GM18873 (cell line): ENCODE measurements around the gene ACBD6.
"Not testable (repeated sequence)": the region's sequence is repeated elsewhere in the genome, so short reads cannot be mapped to it uniquely, and the experiment has no call there.

ENCODE experiments used
- ATAC-seq: cut with Tn5 transposase; IDR thresholded peaks from one replicate; pipeline ENCODE4 v1.9.1; 2021; ENCODE audit warnings: mild to moderate bottlenecking, moderate library complexity, moderate number of reproducible peaks; ENCODE audit not compliant: unreplicated experiment, low FRiP score

ACBD6 gene

GRCh38 chr1:180497826-180498225, 4.6 kb downstream of the ACBD6 start:
- ATAC-seq = no peak

- no peak for ATAC-seq
Observed at GRCh38 chr1:180494370-180494769, 8.0 kb downstream of the ACBD6 start.

DNA sequence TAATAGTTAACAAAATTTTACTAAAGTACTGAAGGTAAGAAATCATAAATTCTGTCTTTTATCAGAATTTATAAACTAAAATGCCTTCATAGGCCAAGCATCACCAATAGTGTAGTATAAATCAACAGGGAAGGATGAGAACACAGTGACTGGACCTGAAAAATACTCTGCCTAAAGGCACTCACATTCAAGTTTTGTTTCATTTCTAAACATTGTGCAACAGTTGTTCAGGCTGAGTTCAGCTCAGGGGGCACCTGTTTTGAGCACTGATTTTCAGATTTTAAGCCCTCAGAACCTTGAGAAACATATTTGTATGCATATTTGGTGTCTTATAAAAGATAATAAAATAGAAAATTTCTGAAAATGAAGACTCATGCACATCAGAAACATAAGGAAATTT, 12.4 kb downstream of the ACBD6 start:
- ATAC-seq = no peak

DNA sequence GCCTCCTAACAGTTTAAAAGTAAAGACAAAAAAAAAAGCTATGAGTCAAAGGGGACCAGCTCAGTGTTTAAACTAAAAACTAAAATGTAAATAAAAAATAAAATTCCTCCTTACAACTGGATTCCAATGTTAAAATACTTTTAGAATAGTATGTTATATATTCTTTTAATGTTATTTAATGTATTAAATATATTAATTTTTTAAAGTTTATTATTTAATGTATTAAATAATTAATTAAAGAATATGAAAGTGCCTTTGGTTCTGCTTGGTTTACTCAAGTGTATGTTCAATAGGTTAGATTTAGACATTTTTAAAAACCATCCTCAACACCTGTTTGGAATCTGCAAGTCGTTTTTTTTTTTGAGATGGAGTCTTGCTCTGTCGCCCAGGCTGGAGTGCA, 13.1 kb downstream of the ACBD6 start:
- ATAC-seq = no peak

- no peak for ATAC-seq
Observed at GRCh38 chr1:180488661-180489060, 13.7 kb downstream of the ACBD6 start.

GRCh38 chr1:180486092-180486491, 16.3 kb downstream of the ACBD6 start:
- no peak for ATAC-seq

DNA sequence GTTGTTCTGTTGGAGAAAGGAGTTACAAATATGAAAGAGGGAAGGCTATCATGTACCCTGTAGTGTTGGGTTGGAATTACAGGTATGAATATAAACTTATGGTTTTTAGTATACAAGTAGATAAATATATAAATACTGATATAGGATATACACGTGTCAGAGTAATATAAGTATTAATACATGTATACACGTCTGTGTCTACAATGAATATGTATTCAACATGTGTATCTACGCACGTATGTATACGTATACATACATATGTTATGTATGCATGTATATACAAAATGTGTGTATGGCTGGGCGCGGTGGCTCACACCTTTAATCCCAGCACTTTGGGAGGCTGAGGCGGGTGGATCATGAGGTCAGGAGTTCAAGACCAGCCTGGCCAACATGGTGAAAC, 17.9 kb downstream of the ACBD6 start:
- ATAC-seq = no peak

DNA sequence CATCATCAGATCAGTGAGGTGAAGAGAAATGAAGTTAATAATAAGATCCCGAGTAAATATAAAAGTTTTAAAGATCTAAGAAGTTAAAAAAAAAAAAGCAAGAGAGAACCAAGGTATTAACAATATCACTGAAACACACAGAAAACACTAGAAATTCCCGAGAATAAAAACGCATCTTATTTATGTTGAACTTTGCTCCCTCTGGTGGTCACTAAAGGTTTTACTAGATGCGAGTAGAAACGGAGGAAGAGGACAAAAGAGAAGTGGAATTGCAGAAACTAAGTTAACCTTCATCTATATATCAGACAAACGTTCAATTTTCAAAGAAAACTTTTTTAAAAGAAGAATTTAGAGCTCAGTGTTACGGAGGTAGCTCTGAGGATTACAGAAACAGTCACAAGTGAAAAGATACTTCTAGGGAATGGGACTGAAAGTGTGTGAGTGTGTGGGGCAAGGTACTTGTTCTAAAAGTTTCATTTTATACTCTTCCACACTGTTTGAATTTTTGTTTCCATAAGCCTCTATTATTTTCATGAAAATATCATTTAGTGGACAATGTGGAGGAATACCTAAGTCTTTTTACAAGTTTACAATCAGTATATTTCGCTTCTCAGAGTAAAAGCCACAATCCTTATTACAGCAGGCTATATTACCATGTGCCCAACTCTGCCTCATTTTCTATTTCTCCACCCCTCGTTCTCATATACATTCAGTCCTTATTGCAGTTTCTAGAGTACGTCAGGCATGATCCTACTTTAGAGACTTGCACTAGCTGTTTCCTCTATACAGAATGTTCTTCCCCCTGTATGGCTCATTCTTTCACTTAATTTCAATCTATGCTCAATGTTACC, 19.7 kb downstream of the ACBD6 start:
- no peak for ATAC-seq

DNA sequence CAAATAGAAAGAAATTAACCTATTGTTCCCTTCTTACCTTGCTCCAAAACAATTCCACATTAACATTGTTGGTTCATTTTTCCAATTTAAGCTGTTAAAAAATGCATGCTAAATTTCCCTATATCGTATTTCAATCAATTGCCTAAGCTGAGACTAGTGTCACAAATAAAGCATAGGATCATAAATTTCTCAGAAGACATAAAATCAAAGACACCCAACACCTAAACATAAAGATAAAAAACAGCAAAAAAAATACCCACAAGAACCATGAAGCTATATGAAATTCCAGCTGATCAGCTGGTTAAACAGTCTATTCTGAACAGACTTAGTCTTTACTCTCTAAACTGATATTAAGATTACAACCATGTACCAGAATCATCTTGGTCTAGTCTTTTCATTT, 32.3 kb downstream of the ACBD6 start:
- no peak for ATAC-seq

- no peak for ATAC-seq
Observed at GRCh38 chr1:180468311-180468710, 34.1 kb downstream of the ACBD6 start.

GRCh38 chr1:180462102-180462501, 40.3 kb downstream of the ACBD6 start:
- ATAC-seq = no peak

GRCh38 chr1:180461682-180462081, 40.7 kb downstream of the ACBD6 start:
- not testable (repeated sequence) for ATAC-seq

DNA sequence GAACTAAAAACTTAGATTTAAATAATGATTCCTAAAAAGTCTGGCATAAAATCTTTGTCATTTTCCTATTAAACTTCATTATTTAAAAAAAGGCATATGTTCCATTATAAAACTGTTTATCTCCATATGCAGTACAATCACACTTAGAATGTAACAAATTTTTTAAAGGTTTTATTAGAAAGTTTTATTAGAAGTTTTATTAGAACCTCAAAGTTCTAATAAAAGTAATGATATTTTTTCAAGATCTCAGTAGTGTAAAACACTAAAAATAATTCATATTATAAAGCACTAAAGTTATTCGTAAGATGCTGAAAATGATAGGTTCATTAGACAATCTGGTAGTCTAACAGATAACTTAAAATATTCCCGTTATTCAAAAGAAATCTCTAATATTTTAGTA, 43.6 kb downstream of the ACBD6 start:
- ATAC-seq = no peak

DNA sequence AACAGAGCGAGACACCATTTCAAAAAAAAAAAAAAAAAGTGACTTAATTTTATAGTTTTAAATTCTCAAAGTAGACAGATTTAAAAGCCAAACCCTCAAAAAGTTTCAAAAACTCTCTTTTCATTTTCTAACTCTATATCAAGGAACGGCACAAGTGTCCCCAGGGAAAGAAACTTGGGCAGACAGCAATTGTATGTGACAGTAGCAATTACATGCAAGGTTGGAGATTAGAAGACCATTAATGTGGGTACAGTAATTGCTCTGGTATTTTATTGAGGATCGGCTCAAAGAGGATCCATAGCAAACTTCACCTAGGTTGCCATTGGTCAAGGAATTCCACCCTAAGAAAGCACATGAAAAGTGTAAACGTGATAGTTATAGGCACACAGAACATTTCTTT, 46.2 kb downstream of the ACBD6 start:
- ATAC-seq = no peak

DNA sequence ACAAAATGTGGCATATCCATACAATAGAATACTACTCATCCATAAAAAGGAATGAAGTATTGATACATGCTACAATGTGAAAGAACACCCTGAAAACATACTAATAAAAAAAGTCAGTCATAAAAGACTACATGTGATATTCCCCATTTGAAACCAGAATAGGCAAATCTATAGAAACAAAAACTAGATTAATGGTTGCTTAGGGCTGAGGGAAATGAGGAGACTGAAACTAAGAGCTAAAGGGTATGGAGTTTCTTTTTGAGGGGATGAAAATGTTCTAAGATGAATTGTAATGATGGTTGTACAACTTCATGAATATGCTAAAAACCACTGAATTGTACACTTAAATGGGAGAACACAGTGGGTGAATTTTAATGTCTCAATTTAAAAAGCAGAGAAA, 50.9 kb downstream of the ACBD6 start:
- ATAC-seq = no peak

- no peak for ATAC-seq
Observed at GRCh38 chr1:180444522-180444921, 57.9 kb downstream of the ACBD6 start.

DNA sequence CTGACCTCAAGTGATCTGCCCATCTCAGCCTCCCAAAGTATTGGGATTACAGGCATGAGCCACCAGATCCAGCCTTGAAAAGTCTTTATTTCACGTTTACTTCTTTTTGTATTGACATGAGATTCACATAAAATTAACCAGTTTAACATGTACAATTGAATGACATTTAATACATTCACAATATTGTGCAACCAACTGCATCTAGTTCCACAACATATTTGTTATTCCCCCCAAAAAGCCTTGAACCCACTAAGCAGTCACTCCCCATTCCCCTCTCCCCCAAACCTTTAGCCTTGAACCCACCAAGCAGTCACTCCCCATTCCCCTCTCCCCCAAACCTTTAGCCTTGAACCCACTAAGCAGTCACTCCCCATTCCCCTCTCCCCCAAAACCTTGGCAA, 62.0 kb downstream of the ACBD6 start:
- ATAC-seq = no peak

GRCh38 chr1:180435566-180435965, 66.8 kb downstream of the ACBD6 start:
- ATAC-seq = no peak

DNA sequence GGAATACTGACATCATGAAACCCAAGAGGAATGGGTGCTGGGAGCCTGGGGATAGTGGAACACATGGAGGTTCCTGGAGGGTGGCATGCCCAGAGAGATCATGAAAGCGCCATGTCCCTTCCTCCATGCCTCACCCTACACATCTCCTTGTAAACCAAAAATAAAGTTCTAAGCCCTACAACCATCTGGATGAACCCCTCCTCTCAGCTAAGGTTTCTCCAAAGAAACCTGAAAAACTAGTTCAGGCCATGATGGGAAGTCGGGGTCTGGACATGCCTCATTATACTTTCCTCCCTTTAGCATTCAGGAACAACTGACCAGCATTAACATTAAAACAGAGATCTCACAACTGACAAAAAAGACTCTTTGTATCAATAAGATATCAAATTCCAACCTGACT, 68.5 kb downstream of the ACBD6 start:
- ATAC-seq = no peak

GRCh38 chr1:180431683-180432082, 70.7 kb downstream of the ACBD6 start:
- ATAC-seq = no peak

GRCh38 chr1:180428782-180429695, 73.3 kb downstream of the ACBD6 start:
- ATAC-seq = no peak

GRCh38 chr1:180425952-180426351, 76.4 kb downstream of the ACBD6 start:
- no peak for ATAC-seq
